ENCODE measurements around the gene DDAH1.

Gene DDAH1

GRCh38 chr1:85386068-85386722 lies 78.8 kb downstream of the DDAH1 start:
- Histone ChIP-seq H3K9ac (ENCODE audit: low read length) (no peak overlapping the region), H3K36me3 (ENCODE audit: insufficient read depth, low read length) (no peaks in the 10 kb centered on the region), H3K9me3 (ENCODE audit: low read length) (no peaks in the 10 kb centered on the region), H3K27ac (ENCODE audit: low read depth, low read length) (no peak overlapping the region), H3K4me1 (ENCODE audit: insufficient read depth, low read length) (peaks cover 14% of the 10 kb centered on the region), H3K4me3 (ENCODE audit: low read depth in 1 of 2, low read length in 2 of 2) (no peak overlapping the region), H3K27me3 (ENCODE audit: control insufficient read depth in 1 of 2, insufficient read depth in 2 of 2, low read length in 2 of 2) (no peaks in the 10 kb centered on the region)

DNA sequence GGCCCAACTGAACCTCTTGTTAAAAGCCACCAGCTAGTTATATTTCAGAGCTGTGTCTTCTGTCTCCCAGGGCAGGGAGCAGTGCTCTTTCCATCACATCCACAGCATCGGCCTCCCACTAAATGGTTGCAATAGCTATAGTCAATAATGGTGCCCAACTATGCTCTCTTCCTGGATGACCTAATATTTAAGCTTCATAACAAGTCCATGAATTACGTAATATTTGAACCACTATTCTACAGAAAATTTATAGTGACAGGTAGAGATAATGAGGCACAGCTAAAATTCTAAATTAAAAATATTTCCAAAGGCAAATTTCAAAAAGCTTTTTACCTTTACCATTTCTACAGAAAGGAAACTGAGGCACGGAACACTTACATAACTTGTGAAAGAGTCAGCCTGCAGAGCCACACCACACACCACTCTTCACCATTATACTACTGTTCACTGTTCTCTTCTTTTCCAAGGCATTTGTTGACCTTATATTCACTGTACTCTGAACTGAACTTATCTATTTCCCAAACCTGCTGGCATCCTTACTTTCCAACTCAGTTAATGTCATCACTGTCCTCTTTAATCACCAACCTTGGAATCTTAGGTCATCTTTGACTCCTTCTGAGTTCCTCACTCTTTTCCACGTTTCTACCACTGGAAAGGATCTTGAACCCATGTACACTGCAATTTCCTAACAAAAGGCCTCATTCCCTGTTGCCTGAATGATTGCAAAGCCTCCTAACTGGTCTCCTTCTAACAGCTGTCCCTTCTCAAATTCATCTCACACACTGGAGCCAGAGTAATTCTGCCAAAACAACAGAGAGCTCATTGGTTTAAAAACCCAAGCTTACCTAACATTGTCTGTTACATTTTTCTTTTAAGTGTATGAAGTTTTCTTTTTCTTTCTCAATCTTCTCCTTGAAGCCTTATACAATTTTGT lies 85.5 kb downstream of the DDAH1 start:
- Histone ChIP-seq H3K36me3 (ENCODE audit: insufficient read depth, low read length) (no peaks in the 10 kb centered on the region), H3K4me1 (ENCODE audit: insufficient read depth, low read length) (peaks cover 13% of the 10 kb centered on the region), H3K9ac (ENCODE audit: low read length) (no peak overlapping the region), H3K27ac (ENCODE audit: low read depth, low read length) (no peak overlapping the region), H3K9me3 (ENCODE audit: low read length) (no peaks in the 10 kb centered on the region), H3K4me3 (ENCODE audit: low read depth in 1 of 2, low read length in 2 of 2) (no peak overlapping the region), H3K27me3 (ENCODE audit: control insufficient read depth in 1 of 2, insufficient read depth in 2 of 2, low read length in 2 of 2) (no peaks in the 10 kb centered on the region)

- Histone ChIP-seq H3K4me3 (ENCODE audit: low read depth in 1 of 2, low read length in 2 of 2) (no peak overlapping the region), H3K27ac (ENCODE audit: low read depth, low read length) (no peak overlapping the region)
These were observed 86.4 kb downstream of the DDAH1 start for GRCh38 chr1:85378534-85378933.

DNA sequence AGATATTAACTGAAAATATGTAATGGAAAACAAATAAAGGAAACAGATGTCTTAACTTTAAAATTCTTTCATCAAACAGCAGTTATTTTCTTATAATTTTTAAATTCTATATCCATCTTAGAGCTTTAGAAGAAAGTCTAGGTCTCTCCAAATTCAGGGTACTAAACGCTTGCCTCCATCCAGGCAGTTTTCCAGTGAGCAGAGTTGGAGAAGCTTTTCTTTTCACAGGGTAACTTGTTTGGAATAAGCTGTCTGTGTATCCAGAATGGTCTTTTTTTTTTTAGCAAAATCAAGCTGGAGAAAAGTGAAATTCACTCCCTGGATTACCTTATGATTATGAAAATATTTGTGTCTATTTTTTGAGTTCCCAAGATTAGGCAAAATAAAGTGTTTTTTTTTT lies 88.6 kb downstream of the DDAH1 start:
- no peak overlapping the region for H3K4me3 ChIP-seq (ENCODE audit: low read depth in 1 of 2, low read length in 2 of 2)
- H3K27ac ChIP-seq (ENCODE audit: low read depth, low read length): no peak overlapping the region
- H3K27me3 ChIP-seq (ENCODE audit: control insufficient read depth in 1 of 2, insufficient read depth in 2 of 2, low read length in 2 of 2): no peaks in the 10 kb centered on the region
- no peaks in the 10 kb centered on the region for H3K36me3 ChIP-seq (ENCODE audit: insufficient read depth, low read length)
- peaks cover 30% of the 10 kb centered on the region for H3K4me1 ChIP-seq (ENCODE audit: insufficient read depth, low read length)
- no peaks in the 10 kb centered on the region for H3K9me3 ChIP-seq (ENCODE audit: low read length)
- no peak overlapping the region for H3K9ac ChIP-seq (ENCODE audit: low read length)

More at GRCh38 chr1:85378534-85378933, 86.4 kb downstream of the DDAH1 start:
- H3K4me1 ChIP-seq (ENCODE audit: insufficient read depth, low read length): peaks cover 22% of the 10 kb centered on the region
- no peaks in the 10 kb centered on the region for H3K27me3 ChIP-seq (ENCODE audit: control insufficient read depth in 1 of 2, insufficient read depth in 2 of 2, low read length in 2 of 2)
- no peaks in the 10 kb centered on the region for H3K36me3 ChIP-seq (ENCODE audit: insufficient read depth, low read length)
- no peak overlapping the region for H3K9ac ChIP-seq (ENCODE audit: low read length)
- H3K9me3 ChIP-seq (ENCODE audit: low read length): no peaks in the 10 kb centered on the region

- H3K9me3 ChIP-seq (ENCODE audit: low read length): no peaks in the 10 kb centered on the region
- no peak overlapping the region for H3K27ac ChIP-seq (ENCODE audit: low read depth, low read length)
- H3K4me1 ChIP-seq (ENCODE audit: insufficient read depth, low read length): peaks cover 30% of the 10 kb centered on the region
- H3K9ac ChIP-seq (ENCODE audit: low read length): no peak overlapping the region
- H3K27me3 ChIP-seq (ENCODE audit: control insufficient read depth in 1 of 2, insufficient read depth in 2 of 2, low read length in 2 of 2): no peaks in the 10 kb centered on the region
- H3K36me3 ChIP-seq (ENCODE audit: insufficient read depth, low read length): no peaks in the 10 kb centered on the region
- no peak overlapping the region for H3K4me3 ChIP-seq (ENCODE audit: low read depth in 1 of 2, low read length in 2 of 2)
These were observed 89.5 kb downstream of the DDAH1 start for GRCh38 chr1:85375493-85375892.

GRCh38 chr1:85374160-85374559 lies 90.8 kb downstream of the DDAH1 start:
- peaks cover 30% of the 10 kb centered on the region for H3K4me1 ChIP-seq (ENCODE audit: insufficient read depth, low read length)
- H3K36me3 ChIP-seq (ENCODE audit: insufficient read depth, low read length): no peaks in the 10 kb centered on the region
- H3K27me3 ChIP-seq (ENCODE audit: control insufficient read depth in 1 of 2, insufficient read depth in 2 of 2, low read length in 2 of 2): no peaks in the 10 kb centered on the region
- H3K9ac ChIP-seq (ENCODE audit: low read length): no peak overlapping the region
- no peak overlapping the region for H3K27ac ChIP-seq (ENCODE audit: low read depth, low read length)
- no peaks in the 10 kb centered on the region for H3K9me3 ChIP-seq (ENCODE audit: low read length)
- no peak overlapping the region for H3K4me3 ChIP-seq (ENCODE audit: low read depth in 1 of 2, low read length in 2 of 2)

DNA sequence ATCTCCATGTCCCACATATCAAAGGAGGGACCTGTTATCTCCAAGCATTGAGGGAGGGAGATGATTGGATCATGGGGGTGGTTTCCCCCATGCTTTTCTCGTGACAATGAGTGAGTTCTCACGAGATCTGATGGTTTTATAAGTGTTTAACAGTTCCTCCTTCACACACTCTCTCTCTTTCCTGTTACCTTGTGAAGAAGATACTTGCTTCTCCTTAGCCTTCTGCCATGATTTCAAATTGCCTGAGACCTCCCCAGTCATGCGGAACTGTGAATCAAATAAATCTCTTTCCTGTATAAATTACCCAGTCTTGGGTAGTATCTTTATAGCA lies 91.6 kb downstream of the DDAH1 start:
- no peaks in the 10 kb centered on the region for H3K27me3 ChIP-seq (ENCODE audit: control insufficient read depth in 1 of 2, insufficient read depth in 2 of 2, low read length in 2 of 2)
- H3K9ac ChIP-seq (ENCODE audit: low read length): no peak overlapping the region
- H3K4me1 ChIP-seq (ENCODE audit: insufficient read depth, low read length): peaks cover 30% of the 10 kb centered on the region
- H3K27ac ChIP-seq (ENCODE audit: low read depth, low read length): no peak overlapping the region
- H3K9me3 ChIP-seq (ENCODE audit: low read length): no peaks in the 10 kb centered on the region
- H3K36me3 ChIP-seq (ENCODE audit: insufficient read depth, low read length): no peaks in the 10 kb centered on the region
- no peak overlapping the region for H3K4me3 ChIP-seq (ENCODE audit: low read depth in 1 of 2, low read length in 2 of 2)

- no peak overlapping the region for H3K4me3 ChIP-seq (ENCODE audit: low read depth in 1 of 2, low read length in 2 of 2)
- no peaks in the 10 kb centered on the region for H3K9me3 ChIP-seq (ENCODE audit: low read length)
- no peak overlapping the region for H3K27ac ChIP-seq (ENCODE audit: low read depth, low read length)
- no peaks in the 10 kb centered on the region for H3K36me3 ChIP-seq (ENCODE audit: insufficient read depth, low read length)
- H3K4me1 ChIP-seq (ENCODE audit: insufficient read depth, low read length): peaks cover 30% of the 10 kb centered on the region
- H3K9ac ChIP-seq (ENCODE audit: low read length): no peak overlapping the region
- H3K27me3 ChIP-seq (ENCODE audit: control insufficient read depth in 1 of 2, insufficient read depth in 2 of 2, low read length in 2 of 2): no peaks in the 10 kb centered on the region
These were observed 92.1 kb downstream of the DDAH1 start for GRCh38 chr1:85372683-85373377.

DNA sequence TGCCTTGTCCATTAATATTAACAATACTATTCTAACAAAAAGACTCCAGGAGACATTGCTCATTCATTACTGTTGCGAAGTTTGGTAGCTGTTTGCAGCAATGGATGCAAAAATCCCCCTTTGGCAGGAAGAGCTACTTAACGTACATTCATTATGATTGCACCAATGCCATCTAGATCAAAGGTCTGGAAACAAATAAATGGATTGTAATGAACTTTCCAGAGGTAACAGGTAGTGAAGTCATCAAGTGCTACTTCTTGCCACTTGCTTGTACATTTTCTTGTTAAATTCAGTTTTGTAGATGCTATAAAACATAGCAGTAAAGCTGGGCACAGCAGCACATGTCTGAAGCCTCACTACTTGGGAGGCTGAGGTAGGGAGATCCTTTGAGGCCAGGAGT lies 93.9 kb downstream of the DDAH1 start:
- no peaks in the 10 kb centered on the region for H3K36me3 ChIP-seq (ENCODE audit: insufficient read depth, low read length)
- H3K9ac ChIP-seq (ENCODE audit: low read length): no peak overlapping the region
- H3K27ac ChIP-seq (ENCODE audit: low read depth, low read length): no peak overlapping the region
- H3K27me3 ChIP-seq (ENCODE audit: control insufficient read depth in 1 of 2, insufficient read depth in 2 of 2, low read length in 2 of 2): no peaks in the 10 kb centered on the region
- peaks cover 29% of the 10 kb centered on the region for H3K4me1 ChIP-seq (ENCODE audit: insufficient read depth, low read length)
- H3K9me3 ChIP-seq (ENCODE audit: low read length): no peaks in the 10 kb centered on the region
- H3K4me3 ChIP-seq (ENCODE audit: low read depth in 1 of 2, low read length in 2 of 2): no peak overlapping the region

DNA sequence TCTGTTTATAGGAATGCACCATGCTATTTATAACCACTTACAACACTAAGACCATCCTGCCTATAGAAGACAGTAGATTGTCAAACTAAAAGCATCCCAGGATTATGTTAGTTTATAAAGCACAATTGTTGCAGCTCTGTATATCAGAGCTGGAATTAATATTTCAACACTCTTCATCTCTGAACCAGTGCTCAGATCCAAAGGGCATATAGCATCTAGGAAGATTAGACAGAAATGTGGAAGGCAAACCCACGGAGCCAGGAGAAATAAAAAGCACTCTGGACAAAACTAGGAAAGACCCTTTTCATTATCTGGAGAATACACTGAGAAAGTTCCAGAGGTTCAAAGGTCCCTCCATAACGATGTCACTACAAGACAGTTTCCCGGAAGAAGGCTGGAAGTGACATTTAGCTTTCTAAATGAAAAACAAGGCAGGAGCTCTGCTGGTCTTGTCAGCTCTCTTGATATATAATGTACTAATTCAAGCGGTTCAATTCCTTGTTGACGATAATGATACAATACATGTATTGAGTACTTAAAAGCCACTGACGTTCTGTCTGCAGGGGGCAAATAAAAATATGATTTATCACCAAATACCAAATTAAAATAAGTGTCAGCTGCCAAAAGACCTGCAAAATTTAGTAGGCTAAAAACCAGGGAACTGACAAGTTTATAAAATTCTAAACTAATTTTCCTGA lies 96.7 kb downstream of the DDAH1 start:
- Histone ChIP-seq H3K9me3 (ENCODE audit: low read length) (no peaks in the 10 kb centered on the region), H3K36me3 (ENCODE audit: insufficient read depth, low read length) (no peaks in the 10 kb centered on the region), H3K9ac (ENCODE audit: low read length) (no peak overlapping the region), H3K27ac (ENCODE audit: low read depth, low read length) (no peak overlapping the region), H3K27me3 (ENCODE audit: control insufficient read depth in 1 of 2, insufficient read depth in 2 of 2, low read length in 2 of 2) (no peaks in the 10 kb centered on the region), H3K4me3 (ENCODE audit: low read depth in 1 of 2, low read length in 2 of 2) (no peak overlapping the region), H3K4me1 (ENCODE audit: insufficient read depth, low read length) (peaks cover 5% of the 10 kb centered on the region)

All from muscle layer of colon (tissue), 2 donors.